Loucy (cell line): ENCODE data around the gene C16orf89.

Source experiments
- EZH2phosphoT487 ChIP-seq: fragments of 200-600 bp; IDR thresholded peaks from 2 replicates; pipeline ENCODE4 v1.6.1; 2018; ENCODE audit warnings: antibody characterized with exemption, mild to moderate bottlenecking, moderate library complexity, borderline replicate concordance
- TF ChIP-seq, protein P1 (sequence below): fragments of 200-600 bp; sonication (generic); conservative IDR thresholded peaks from 2 replicates; pipeline ENCODE4 v1.5.1; 2014; ENCODE audit warnings: mild to moderate bottlenecking, antibody characterized with exemption, low read length

DNA sequence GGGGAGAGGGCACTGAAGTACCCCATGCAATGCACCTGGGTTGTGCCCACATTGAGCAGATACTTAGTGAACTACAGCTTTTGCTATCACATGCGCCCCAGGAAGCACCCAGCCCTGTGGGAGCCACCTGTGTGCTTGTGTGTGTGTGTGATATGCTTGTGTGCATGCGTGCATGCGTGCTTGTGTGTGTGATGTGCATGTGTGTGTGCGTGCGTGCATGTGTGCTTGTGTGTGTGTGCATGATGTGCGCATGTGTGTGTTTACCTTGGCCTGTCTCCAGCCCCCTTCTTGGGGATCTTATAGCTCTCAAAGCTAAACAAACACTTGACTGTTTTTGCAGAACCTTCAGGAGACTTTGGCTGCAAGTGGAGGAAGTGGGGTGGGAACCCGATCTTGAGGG lies 841 bp downstream of the C16orf89 start:
- TF ChIP-seq, protein P1, sequence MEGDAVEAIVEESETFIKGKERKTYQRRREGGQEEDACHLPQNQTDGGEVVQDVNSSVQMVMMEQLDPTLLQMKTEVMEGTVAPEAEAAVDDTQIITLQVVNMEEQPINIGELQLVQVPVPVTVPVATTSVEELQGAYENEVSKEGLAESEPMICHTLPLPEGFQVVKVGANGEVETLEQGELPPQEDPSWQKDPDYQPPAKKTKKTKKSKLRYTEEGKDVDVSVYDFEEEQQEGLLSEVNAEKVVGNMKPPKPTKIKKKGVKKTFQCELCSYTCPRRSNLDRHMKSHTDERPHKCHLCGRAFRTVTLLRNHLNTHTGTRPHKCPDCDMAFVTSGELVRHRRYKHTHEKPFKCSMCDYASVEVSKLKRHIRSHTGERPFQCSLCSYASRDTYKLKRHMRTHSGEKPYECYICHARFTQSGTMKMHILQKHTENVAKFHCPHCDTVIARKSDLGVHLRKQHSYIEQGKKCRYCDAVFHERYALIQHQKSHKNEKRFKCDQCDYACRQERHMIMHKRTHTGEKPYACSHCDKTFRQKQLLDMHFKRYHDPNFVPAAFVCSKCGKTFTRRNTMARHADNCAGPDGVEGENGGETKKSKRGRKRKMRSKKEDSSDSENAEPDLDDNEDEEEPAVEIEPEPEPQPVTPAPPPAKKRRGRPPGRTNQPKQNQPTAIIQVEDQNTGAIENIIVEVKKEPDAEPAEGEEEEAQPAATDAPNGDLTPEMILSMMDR = no peak
- TF ChIP-seq EZH2phosphoT487 = no peak
